ENCODE measurements around the gene BIRC2.

GRCh38 chr11:102413497-102413896 lies 66.5 kb downstream of the BIRC2 start:
- TF ChIP-seq CTCF (IDR thresholded peaks at IDR 0.05) (no peak), SIN3A (IDR thresholded peaks at IDR 0.05; ENCODE audit: borderline replicate concordance, insufficient read depth, low read depth, low read length) (no peak), REST (IDR thresholded peaks at IDR 0.05; ENCODE audit: insufficient read depth in 1 of 2, low read depth in 2 of 2, low read length in 1 of 2) (no peak), POLR2AphosphoS5 (IDR thresholded peaks at IDR 0.05; ENCODE audit: low read depth, low read length) (no peak), TCF7L2 (IDR thresholded peaks at IDR 0.05; ENCODE audit: low read depth, low read length) (no peak)
